Fibroblast of pulmonary artery (primary cell): Measurements from ENCODE around the gene DGKI.
A peak's percentile ranks its signal among the peaks of the same experiment; 100 is the strongest.

Source experiments
- DNase-seq: peaks from one replicate; pipeline ENCODE4 v3.0.0-alpha.2; 2010; ENCODE audit warnings: low read depth
- H3K4me3 ChIP-seq: replicated peaks from 2 replicates; pipeline ENCODE4 v1.5.1; 2011; ENCODE audit warnings: low read depth, mild to moderate bottlenecking, control low read depth, low read length, moderate library complexity
- CTCF ChIP-seq: IDR thresholded peaks from 2 replicates; pipeline ENCODE4 v1.5.1; 2011; ENCODE audit warnings: mild to moderate bottlenecking, control low read depth, low read length, inconsistent platforms; ENCODE audit errors: missing control alignments

Gene DGKI

GRCh38 chr7:137480824-137481365 lies 365.9 kb downstream of the DGKI start:
- no peak for TF ChIP-seq CTCF
- H3K4me3 ChIP-seq: no peak overlapping the region
- no peak for DNase-seq

GRCh38 chr7:137480401-137480800 lies 366.4 kb downstream of the DGKI start:
- TF ChIP-seq CTCF: no peak
- DNase-seq: no peak

GRCh38 chr7:137476937-137477336 lies 369.8 kb downstream of the DGKI start:
- no peak for TF ChIP-seq CTCF
- H3K4me3 ChIP-seq: no peak overlapping the region
- peak; percentile 64 for DNase-seq

More at GRCh38 chr7:137480401-137480800, 366.4 kb downstream of the DGKI start:
- H3K4me3 ChIP-seq: no peak overlapping the region

- TF ChIP-seq CTCF: no peak
- H3K4me3 ChIP-seq: no peak overlapping the region
- DNase-seq: peak; percentile 17
These were observed 370.8 kb downstream of the DGKI start for GRCh38 chr7:137475966-137476365.

GRCh38 chr7:137474540-137475026 lies 372.2 kb downstream of the DGKI start:
- DNase-seq: no peak
- TF ChIP-seq CTCF: no peak
- H3K4me3 ChIP-seq: no peak overlapping the region

GRCh38 chr7:137471128-137471527 lies 375.6 kb downstream of the DGKI start:
- no peak overlapping the region for H3K4me3 ChIP-seq
- DNase-seq: no peak
- TF ChIP-seq CTCF: no peak

GRCh38 chr7:137469858-137470257 lies 376.9 kb downstream of the DGKI start:
- no peak for TF ChIP-seq CTCF
- no peak for DNase-seq
- no peak overlapping the region for H3K4me3 ChIP-seq
